Stimulated activated CD4-positive, alpha-beta T cell treated with anti-CD3 and anti-CD28 coated beads, Interleukin-15, amount 100 ng/mL, for 24 hours (primary cell): Measurements from ENCODE around the gene ZYX.
"Not testable (repeated sequence)": the region's sequence is repeated elsewhere in the genome, so short reads cannot be mapped to it uniquely, and the experiment has no call there.

ENCODE experiments used
- DNase-seq: peaks from one replicate; pipeline ENCODE4 v3.0.0-alpha.2; 2020

The ZYX gene

GRCh38 chr7:143417734-143418383, 36.7 kb downstream of the ZYX start:
- DNase-seq: no peak

GRCh38 chr7:143418681-143419458, 37.7 kb downstream of the ZYX start:
- no peak for DNase-seq

GRCh38 chr7:143419880-143420279, 38.7 kb downstream of the ZYX start:
- DNase-seq: no peak

GRCh38 chr7:143420624-143421023, 39.5 kb downstream of the ZYX start:
- DNase-seq: not testable (repeated sequence)

- no peak for DNase-seq
These were observed 40.9 kb downstream of the ZYX start for GRCh38 chr7:143422033-143422432.

- not testable (repeated sequence) for DNase-seq
These were observed 43.3 kb downstream of the ZYX start for GRCh38 chr7:143424476-143424875.

GRCh38 chr7:143426479-143427142, 45.5 kb downstream of the ZYX start:
- no peak for DNase-seq

GRCh38 chr7:143429770-143430698, 48.9 kb downstream of the ZYX start:
- DNase-seq: no peak

GRCh38 chr7:143431109-143431508, 50.0 kb downstream of the ZYX start:
- no peak for DNase-seq

- DNase-seq: no peak
These were observed 52.6 kb downstream of the ZYX start for GRCh38 chr7:143433759-143434158.

- no peak for DNase-seq
These were observed 53.5 kb downstream of the ZYX start for GRCh38 chr7:143434660-143435059.

- DNase-seq: no peak
These were observed 54.1 kb downstream of the ZYX start for GRCh38 chr7:143435266-143435665.

- DNase-seq: no peak
These were observed 55.3 kb downstream of the ZYX start for GRCh38 chr7:143436325-143436946.

GRCh38 chr7:143437578-143437977, 56.4 kb downstream of the ZYX start:
- no peak for DNase-seq

GRCh38 chr7:143439866-143440265, 58.7 kb downstream of the ZYX start:
- DNase-seq: no peak
